ENCODE data around the gene TRAM2. TPM values are rescaled to one million over a fixed set of nuclear protein-coding genes. Genes with fewer than 3 reads are reported as not detected.
A peak's percentile ranks its signal among the peaks of the same experiment; 100 is the strongest.

Gene TRAM2
- total and polyA plus RNA-seq, 9 of the 15 experiments (the other 6 are each of a cell fraction or from before 2014, with no cell fraction given): 2.6 to 13.3 (median 8.9) TPM

GRCh38 chr6:52482903-52483670 lies 93.8 kb downstream of the TRAM2 start (continued):
- TF ChIP-seq, protein P1, sequence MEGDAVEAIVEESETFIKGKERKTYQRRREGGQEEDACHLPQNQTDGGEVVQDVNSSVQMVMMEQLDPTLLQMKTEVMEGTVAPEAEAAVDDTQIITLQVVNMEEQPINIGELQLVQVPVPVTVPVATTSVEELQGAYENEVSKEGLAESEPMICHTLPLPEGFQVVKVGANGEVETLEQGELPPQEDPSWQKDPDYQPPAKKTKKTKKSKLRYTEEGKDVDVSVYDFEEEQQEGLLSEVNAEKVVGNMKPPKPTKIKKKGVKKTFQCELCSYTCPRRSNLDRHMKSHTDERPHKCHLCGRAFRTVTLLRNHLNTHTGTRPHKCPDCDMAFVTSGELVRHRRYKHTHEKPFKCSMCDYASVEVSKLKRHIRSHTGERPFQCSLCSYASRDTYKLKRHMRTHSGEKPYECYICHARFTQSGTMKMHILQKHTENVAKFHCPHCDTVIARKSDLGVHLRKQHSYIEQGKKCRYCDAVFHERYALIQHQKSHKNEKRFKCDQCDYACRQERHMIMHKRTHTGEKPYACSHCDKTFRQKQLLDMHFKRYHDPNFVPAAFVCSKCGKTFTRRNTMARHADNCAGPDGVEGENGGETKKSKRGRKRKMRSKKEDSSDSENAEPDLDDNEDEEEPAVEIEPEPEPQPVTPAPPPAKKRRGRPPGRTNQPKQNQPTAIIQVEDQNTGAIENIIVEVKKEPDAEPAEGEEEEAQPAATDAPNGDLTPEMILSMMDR (IDR thresholded peaks at IDR 0.05 in 2 of 3, conservative IDR thresholded peaks at IDR 0.05 in 1 of 3; ENCODE audit: insufficient read depth in 2 of 3, low read depth in 1 of 3, low read length in 3 of 3): no peak
- TF ChIP-seq, protein P2, sequence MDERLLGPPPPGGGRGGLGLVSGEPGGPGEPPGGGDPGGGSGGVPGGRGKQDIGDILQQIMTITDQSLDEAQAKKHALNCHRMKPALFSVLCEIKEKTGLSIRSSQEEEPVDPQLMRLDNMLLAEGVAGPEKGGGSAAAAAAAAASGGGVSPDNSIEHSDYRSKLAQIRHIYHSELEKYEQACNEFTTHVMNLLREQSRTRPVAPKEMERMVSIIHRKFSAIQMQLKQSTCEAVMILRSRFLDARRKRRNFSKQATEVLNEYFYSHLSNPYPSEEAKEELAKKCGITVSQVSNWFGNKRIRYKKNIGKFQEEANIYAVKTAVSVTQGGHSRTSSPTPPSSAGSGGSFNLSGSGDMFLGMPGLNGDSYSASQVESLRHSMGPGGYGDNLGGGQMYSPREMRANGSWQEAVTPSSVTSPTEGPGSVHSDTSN (CRISPR knock-in tag; IDR thresholded peaks at IDR 0.05; ENCODE audit: low read depth): no peak
- TF ChIP-seq, protein P2 (tag; conservative IDR thresholded peaks at IDR 0.05; ENCODE audit: low read depth): peak; percentile 52; the same call in 1 of the 2 replicates
- TF ChIP-seq, protein P3, sequence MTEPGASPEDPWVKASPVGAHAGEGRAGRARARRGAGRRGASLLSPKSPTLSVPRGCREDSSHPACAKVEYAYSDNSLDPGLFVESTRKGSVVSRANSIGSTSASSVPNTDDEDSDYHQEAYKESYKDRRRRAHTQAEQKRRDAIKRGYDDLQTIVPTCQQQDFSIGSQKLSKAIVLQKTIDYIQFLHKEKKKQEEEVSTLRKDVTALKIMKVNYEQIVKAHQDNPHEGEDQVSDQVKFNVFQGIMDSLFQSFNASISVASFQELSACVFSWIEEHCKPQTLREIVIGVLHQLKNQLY (CRISPR knock-in tag; conservative IDR thresholded peaks at IDR 0.05): no peak
- no peak for TF ChIP-seq LARP7 (IDR thresholded peaks at IDR 0.05)
- TF ChIP-seq TEAD4 (IDR thresholded peaks at IDR 0.05; ENCODE audit: low read length): peak; percentile 41; the same call in 1 of the 2 replicates
- no peak for TF ChIP-seq TEAD4 (CRISPR knock-in tag; IDR thresholded peaks at IDR 0.05; ENCODE audit: borderline replicate concordance)
- 0 out of 2 replicates have a peak, but pooled peaks have one; percentile 55 for TF ChIP-seq MTA3 (IDR thresholded peaks at IDR 0.05; ENCODE audit: borderline replicate concordance)
- peak; percentile 59; the same call in 1 of the 2 replicates for TF ChIP-seq HDAC2 (IDR thresholded peaks at IDR 0.05)
- TF ChIP-seq CBX5 (IDR thresholded peaks at IDR 0.05; ENCODE audit: borderline replicate concordance, low read depth): no peak
- no peak for TF ChIP-seq MIER1 (IDR thresholded peaks at IDR 0.05; ENCODE audit: low read depth)
- peak in 1 of 2 experiments; percentile 37; a peak in 1 of 4 replicates for TF ChIP-seq MNT (conservative IDR thresholded peaks at IDR 0.05)
- TF ChIP-seq CREB3 (tag; conservative IDR thresholded peaks at IDR 0.05; ENCODE audit: low read depth): no peak
- peak in 1 of 2 experiments; percentile 68; a peak in 2 of 4 replicates for TF ChIP-seq RCOR1 (IDR thresholded peaks at IDR 0.05; ENCODE audit: borderline replicate concordance in 1 of 2, low read depth in 2 of 2, low read length in 2 of 2)
- TF ChIP-seq SFPQ (IDR thresholded peaks at IDR 0.05; ENCODE audit: low read depth, low read length): no peak
